ENCODE measurements around the gene LAYN. TPM values are rescaled to one million over a fixed set of nuclear protein-coding genes. Genes with fewer than 3 reads are reported as not detected.

LAYN gene
- total and polyA plus RNA-seq, 2 of the 13 experiments (the other 11 are each of a cell fraction or from before 2014, with no cell fraction given), result 0.17 TPM; not detected in 1

- peak; percentile 68 for TF ChIP-seq ZBTB14 (CRISPR knock-in tag; IDR thresholded peaks at IDR 0.05)
- TF ChIP-seq TAF1 (CRISPR knock-in tag; IDR thresholded peaks at IDR 0.05), result no peak; the same call in 1 of the 2 replicates
- TF ChIP-seq ZNF354B (CRISPR knock-in tag; IDR thresholded peaks at IDR 0.05), result no peak
- peak; percentile 10; the same call in 1 of the 2 replicates for TF ChIP-seq CREB1 (IDR thresholded peaks at IDR 0.05)
- TF ChIP-seq CREB1 (CRISPR knock-in tag; IDR thresholded peaks at IDR 0.05), result no peak
- TF ChIP-seq BRD4 (CRISPR knock-in tag; IDR thresholded peaks at IDR 0.05), result no peak; the same call in 1 of the 2 replicates
- TF ChIP-seq SAP130 (CRISPR knock-in tag; IDR thresholded peaks at IDR 0.05; ENCODE audit: low read depth), result peak; percentile 91
- no peak for TF ChIP-seq PRDM4 (CRISPR knock-in tag; IDR thresholded peaks at IDR 0.05; ENCODE audit: borderline replicate concordance)
- TF ChIP-seq TAF15 (IDR thresholded peaks at IDR 0.05; ENCODE audit: low read depth, low read length, poor library complexity, severe bottlenecking), result no peak
- TF ChIP-seq NFAT5 (CRISPR knock-in tag; IDR thresholded peaks at IDR 0.05), result peak; percentile 60; the same call in 1 of the 2 replicates
- no peak for TF ChIP-seq ZNF510 (CRISPR knock-in tag; IDR thresholded peaks at IDR 0.05; ENCODE audit: low read depth)
- no peak for TF ChIP-seq NCOR1 (IDR thresholded peaks at IDR 0.05; ENCODE audit: borderline replicate concordance, low read length)
- 0 out of 2 replicates have a peak, but pooled peaks have one; percentile 28 for TF ChIP-seq ZNF138 (CRISPR knock-in tag; IDR thresholded peaks at IDR 0.05; ENCODE audit: low read depth)
- TF ChIP-seq HOXA5 (CRISPR knock-in tag; IDR thresholded peaks at IDR 0.05), result peak; percentile 79
- TF ChIP-seq THAP7 (CRISPR knock-in tag; IDR thresholded peaks at IDR 0.05), result peak; percentile 62
- no peak for TF ChIP-seq ETV6 (CRISPR knock-in tag; conservative IDR thresholded peaks at IDR 0.05)
- peak; percentile 73; the same call in 1 of the 2 replicates for TF ChIP-seq THRA (CRISPR knock-in tag; IDR thresholded peaks at IDR 0.05; ENCODE audit: borderline replicate concordance)
These were observed 61.7 kb downstream of the LAYN start, which contains the start of gene SIK2 (continued) for GRCh38 chr11:111601979-111602864.
